B cell (primary cell): ENCODE results near the gene ZAR1L. TPM values are rescaled to one million over a fixed set of nuclear protein-coding genes. Genes with fewer than 3 reads are reported as not detected.

ENCODE experiments used
- ATAC-seq: fragments of 200-7000 bp; cut with Tn5 transposase; one replicate; pipeline ENCODE4 v1.10.0; 2021; ENCODE audit warnings: low read depth, mild to moderate bottlenecking, moderate number of reproducible peaks, moderate library complexity
- CTCF ChIA-PET: fragments of 350-600 bp; sonication (Branson Sonifier 250); formaldehyde crosslinking; loops from one replicate; lab custom pipeline; 2021; ENCODE audit warnings: antibody characterized with exemption, inconsistent platforms; lab: Charles Lee
- POLR2A ChIA-PET: fragments of 350-600 bp; sonication (Branson Sonifier 250); formaldehyde crosslinking; loops from one replicate; lab custom pipeline; 2021; ENCODE audit warnings: antibody characterized with exemption; lab: Charles Lee
- DNase-seq: peaks from one replicate; pipeline ENCODE4 v3.0.0; 2013
- H2AFZ ChIP-seq: 2 replicates; pipeline ENCODE4 v1.6.1; 2012; ENCODE audit warnings: mild to moderate bottlenecking, low read depth, low read length; ENCODE audit not compliant: insufficient read depth, poor library complexity, severe bottlenecking
- H3K27ac ChIP-seq, 2 donors: 1 replicate in 1 of 2; 2 replicates in 1 of 2; pipeline ENCODE4 v1.5.1; 2012 to 2013; ENCODE audit warnings: low read length in 2 of 2, mild to moderate bottlenecking in 2 of 2, moderate library complexity in 1 of 2
- H3K27me3 ChIP-seq, 4 experiments: fragments of 200-600 bp in 1 of 4; sonication (generic) in 1 of 4; replicated peaks in 1 of 4; 1 replicate in 2 of 4; 2 replicates in 2 of 4; pipeline versions ENCODE4 v1.6.1 to v1.7.0; 2013 to 2016; ENCODE audit warnings: low read length in 3 of 4, mild to moderate bottlenecking in 2 of 4, mixed read lengths in 1 of 4, moderate library complexity in 1 of 4; ENCODE audit not compliant: insufficient read depth in 4 of 4, control insufficient read depth in 3 of 4; ENCODE audit errors: control extremely low read depth in 1 of 4
- H3K36me3 ChIP-seq, 2 experiments: replicated peaks in 1 of 2; 1 replicate in 1 of 2; 2 replicates in 1 of 2; pipeline versions ENCODE4 v1.6.1 to v1.7.1; 2013; ENCODE audit warnings: low read length in 1 of 2; ENCODE audit not compliant: insufficient read depth in 2 of 2, control insufficient read depth in 1 of 2; ENCODE audit errors: control extremely low read depth in 1 of 2, extremely low read depth in 1 of 2
- H3K4me1 ChIP-seq, 2 donors: fragments of 200-600 bp in 1 of 2; sonication (generic) in 1 of 2; 1 replicate in 1 of 2; 2 replicates in 1 of 2; pipeline versions ENCODE4 v1.5.1 to v1.6.1; 2013 to 2017; ENCODE audit warnings: low read length in 2 of 2; ENCODE audit not compliant: control insufficient read depth in 2 of 2, insufficient read depth in 2 of 2
- H3K4me2 ChIP-seq: replicated peaks from 2 replicates; pipeline ENCODE3; 2012; ENCODE audit warnings: mild to moderate bottlenecking, low read depth, low read length; ENCODE audit not compliant: poor library complexity, severe bottlenecking
- H3K4me3 ChIP-seq, 5 experiments: fragments of 200-600 bp in 1 of 5; sonication (generic) in 1 of 5; 1 replicate in 3 of 5; 2 replicates in 2 of 5; pipeline versions ENCODE4 v1.5.1 to v1.7.0; 2011 to 2016; ENCODE audit warnings: low read length in 4 of 5, mild to moderate bottlenecking in 4 of 5, low read depth in 2 of 5, control low read depth in 1 of 5, moderate library complexity in 1 of 5; ENCODE audit not compliant: insufficient read depth in 1 of 5; ENCODE audit errors: control extremely low read depth in 1 of 5, extremely low read depth in 1 of 5
- H3K79me2 ChIP-seq: fragments of 200-600 bp; sonication (generic); one replicate; pipeline ENCODE4 v1.6.0; 2016; ENCODE audit warnings: low read length; ENCODE audit not compliant: control insufficient read depth, insufficient read depth
- H3K9ac ChIP-seq: fragments of 200-600 bp; sonication (generic); 2 replicates; pipeline ENCODE4 v1.6.1; 2017; ENCODE audit warnings: mild to moderate bottlenecking, low read length, moderate library complexity
- H3K9me3 ChIP-seq, 3 donors: one replicate each; pipeline versions ENCODE4 v1.6.1 to v1.7.1; 2013; ENCODE audit warnings: low read length in 2 of 3; ENCODE audit not compliant: control insufficient read depth in 2 of 3, insufficient read depth in 1 of 3; ENCODE audit errors: control extremely low read depth in 1 of 3
- H4K20me1 ChIP-seq: 2 replicates; pipeline ENCODE4 v1.6.0; 2012; ENCODE audit warnings: mild to moderate bottlenecking, low read length; ENCODE audit not compliant: insufficient read depth, control insufficient read depth, poor library complexity, severe bottlenecking
- H3K27ac Mint-ChIP-seq: one replicate; pipeline ENCODE4 v1.8.0; 2021; ENCODE audit warnings: mixed read lengths
- H3K27me3 Mint-ChIP-seq: one replicate; pipeline ENCODE4 v1.8.0; 2021; ENCODE audit warnings: mixed read lengths
- H3K4me1 Mint-ChIP-seq: one replicate; pipeline ENCODE4 v1.8.0; 2021; ENCODE audit warnings: mixed read lengths
- H3K4me3 Mint-ChIP-seq: one replicate; pipeline ENCODE4 v1.8.0; 2021; ENCODE audit warnings: mixed read lengths
- H3K9me3 Mint-ChIP-seq: one replicate; pipeline ENCODE4 v1.8.0; 2022; ENCODE audit warnings: mixed read lengths; ENCODE audit not compliant: insufficient read depth
- CTCF ChIP-seq: fragments of 200-600 bp; IDR thresholded peaks from one replicate; pipeline ENCODE4 v1.8.0; 2022; ENCODE audit warnings: antibody characterized with exemption, mild to moderate bottlenecking
- EZH2 ChIP-seq: IDR thresholded peaks from 2 replicates; pipeline ENCODE4 v1.6.1; 2012; ENCODE audit warnings: borderline replicate concordance, low read depth, mild to moderate bottlenecking, moderate library complexity, low read length; ENCODE audit not compliant: insufficient read depth, poor library complexity, severe bottlenecking
- WGBS: methylation state at CpG from one replicate; pipeline ENCODE4 v1.1.5; 2013; ENCODE audit warnings: missing lambda C conversion rate; ENCODE audit not compliant: insufficient coverage; 5-methylcytosine and 5-hydroxymethylcytosine counted together
- intact Hi-C: fragments of 100-400 bp; cut with micrococcal nuclease; formaldehyde crosslinking; loops from one replicate; pipeline ENCODE4 v1.10.0; 2022
- polyA plus RNA-seq: library from polyadenylated mRNA; depleted of rRNA; stranded (reverse); fragments of >200 nt; gene quantifications from 2 replicates; pipeline ENCODE4 v1.2.3, GENCODE V29; 2012
- total RNA-seq, 2 donors: library from RNA; stranded (reverse); fragments of 120-200 nt in 1 of 2; gene quantifications; 1 replicate in 1 of 2; 2 replicates in 1 of 2; pipeline versions ENCODE4 v1.2.3 to v1.2.4, GENCODE V29; 2013 to 2022

ZAR1L gene
- total and polyA plus RNA-seq, 2 donors (not counting 1 experiment from before 2014, with no cell fraction given) = not detected

GRCh38 chr13:32272021-32272683 lies 43.0 kb downstream of the ZAR1L start:
- H3K27ac ChIP-seq = no peak overlapping the region
- Mint-ChIP-seq H3K27me3 (no peaks in the 10 kb centered on the region), H3K4me1 (no peaks in the 10 kb centered on the region), H3K4me3 (no peak overlapping the region), H3K9me3 (no peaks in the 10 kb centered on the region), H3K27ac (no peak overlapping the region)
- POLR2A ChIA-PET = no interaction called here
- 80% methylated on average over 1 of the region's 4 CpGs for WGBS
- no peaks in the 10 kb centered on the region for H3K79me2 ChIP-seq
- no peak overlapping the region for H3K9ac ChIP-seq
- H2AFZ ChIP-seq = no peak overlapping the region
- no peak for DNase-seq
- no peaks in the 10 kb centered on the region for H3K4me1 ChIP-seq
- H4K20me1 ChIP-seq = no peaks in the 10 kb centered on the region
- no peak for TF ChIP-seq CTCF
- TF ChIP-seq EZH2 = no peak
- H3K4me3 ChIP-seq = no peak overlapping the region
- CTCF ChIA-PET = interaction anchor here (1.7 kb wide), 1 partner anchor 25 kb away, joined by 5 read pairs; no protein-coding TSS in a partner anchor
- no peak for ATAC-seq
- H3K4me2 ChIP-seq = no peak overlapping the region
- H3K9me3 ChIP-seq = no peaks in the 10 kb centered on the region
- intact Hi-C loops = no loop called here
- H3K27me3 ChIP-seq = no peaks in the 10 kb centered on the region
- H3K36me3 ChIP-seq = no peaks in the 10 kb centered on the region

GRCh38 chr13:32267836-32268439 lies 47.2 kb downstream of the ZAR1L start:
- Histone ChIP-seq H3K79me2 (no peaks in the 10 kb centered on the region), H3K4me3 (no peak overlapping the region), H3K4me1 (no peaks in the 10 kb centered on the region), H3K9ac (no peak overlapping the region), H2AFZ (no peak overlapping the region), H3K27ac (no peak overlapping the region), H3K9me3 (no peaks in the 10 kb centered on the region), H3K4me2 (no peak overlapping the region), H3K36me3 (no peaks in the 10 kb centered on the region), H3K27me3 (no peaks in the 10 kb centered on the region), H4K20me1 (no peaks in the 10 kb centered on the region)
- intact Hi-C loops = loop anchor here (1.0 to 5.0 kb wide), 3 partner anchors 44 to 313 kb away; no protein-coding TSS in a partner anchor
- H3K9me3 Mint-ChIP-seq = no peaks in the 10 kb centered on the region
- H3K27ac Mint-ChIP-seq = no peak overlapping the region
- H3K4me3 Mint-ChIP-seq = no peak overlapping the region
- 78% methylated on average over 3 of the region's 7 CpGs for WGBS
- H3K27me3 Mint-ChIP-seq = no peaks in the 10 kb centered on the region
- ChIA-PET CTCF (interaction anchor here (0.8 to 3.1 kb wide), 11 partner anchors 8 to 1456 kb away, joined by 3 to 21 read pairs (median 4); partner anchors contain the start of genes BRCA2 and ZAR1L), POLR2A (no interaction called here)
- DNase-seq (peak; percentile 55), ATAC-seq (peak; percentile 81)
- TF ChIP-seq CTCF (peak; percentile 82), EZH2 (no peak)
- H3K4me1 Mint-ChIP-seq = no peaks in the 10 kb centered on the region
